Measurements from ENCODE around the gene CSTB.
A peak's percentile ranks its signal among the peaks of the same experiment; 100 is the strongest.

Gene CSTB

GRCh38 chr21:43752758-43753438 lies 23.2 kb downstream of the CSTB start:
- ChIA-PET POLR2A (ENCODE audit: low non-redundant PET) (no interaction called here), CTCF (no interaction called here)
- no peak for DNase-seq (ENCODE audit: low spot score)
- H3K27ac ChIP-seq = peak overlapping the region; percentile 62
- TF ChIP-seq CTCF (conservative IDR thresholded peaks at IDR 0.05; ENCODE audit: low read depth) = no peak

GRCh38 chr21:43751955-43752591 lies 24.0 kb downstream of the CSTB start:
- no peak for TF ChIP-seq CTCF (conservative IDR thresholded peaks at IDR 0.05; ENCODE audit: low read depth)
- no peak for DNase-seq (ENCODE audit: low spot score)
- CTCF ChIA-PET = interaction anchor here (0.6 kb wide), 1 partner anchor 779 kb away, joined by 3 read pairs; no protein-coding TSS in a partner anchor
- POLR2A ChIA-PET (ENCODE audit: low non-redundant PET) = no interaction called here
- peak overlapping the region; percentile 62 for H3K27ac ChIP-seq

- H3K27ac ChIP-seq = peak overlapping the region; percentile 62
- ChIA-PET CTCF (no interaction called here), POLR2A (ENCODE audit: low non-redundant PET) (no interaction called here)
- TF ChIP-seq CTCF (conservative IDR thresholded peaks at IDR 0.05; ENCODE audit: low read depth) = no peak
- no peak for DNase-seq (ENCODE audit: low spot score)
Observed at GRCh38 chr21:43750339-43751033, 25.6 kb downstream of the CSTB start.

GRCh38 chr21:43749651-43750262 lies 26.4 kb downstream of the CSTB start:
- peak overlapping the region; percentile 62 for H3K27ac ChIP-seq
- ChIA-PET CTCF (interaction anchor here (0.9 kb wide), 1 partner anchor 9 kb away, joined by 3 read pairs; no protein-coding TSS in a partner anchor), POLR2A (ENCODE audit: low non-redundant PET) (no interaction called here)
- no peak for DNase-seq (ENCODE audit: low spot score)
- TF ChIP-seq CTCF (conservative IDR thresholded peaks at IDR 0.05; ENCODE audit: low read depth) = no peak

- POLR2A ChIA-PET (ENCODE audit: low non-redundant PET) = no interaction called here
- TF ChIP-seq CTCF (conservative IDR thresholded peaks at IDR 0.05; ENCODE audit: low read depth) = no peak
- peak overlapping the region; percentile 62 for H3K27ac ChIP-seq
- CTCF ChIA-PET = no interaction called here
- DNase-seq (ENCODE audit: low spot score) = no peak
Observed at GRCh38 chr21:43748622-43749021, 27.5 kb downstream of the CSTB start.

- no peak for DNase-seq (ENCODE audit: low spot score)
- peak overlapping the region; percentile 62; the same call in 1 of the 2 replicates for H3K27ac ChIP-seq
- POLR2A ChIA-PET (ENCODE audit: low non-redundant PET) = no interaction called here
- no peak for TF ChIP-seq CTCF (conservative IDR thresholded peaks at IDR 0.05; ENCODE audit: low read depth)
- CTCF ChIA-PET = interaction anchor here (0.6 to 0.9 kb wide), 3 partner anchors 11 to 131 kb away, joined by 3 read pairs; no protein-coding TSS in a partner anchor
Observed at GRCh38 chr21:43745772-43746517, 30.2 kb downstream of the CSTB start.
